A549 treated with CORT108297 at 1 μM for 4 hours (cell line): ENCODE data around the gene TNFSF13. TPM values are rescaled to one million over a fixed set of nuclear protein-coding genes. Genes with fewer than 3 reads are reported as not detected.

Source experiments
- total RNA-seq: library from RNA; stranded (reverse); fragments of 200-300 nt; extraction: Qiagen RNA extraction; gene quantifications from 5 replicates; pipeline ENCODE4 v1.2.3, GENCODE V29; 2022

TNFSF13 gene, protein sequence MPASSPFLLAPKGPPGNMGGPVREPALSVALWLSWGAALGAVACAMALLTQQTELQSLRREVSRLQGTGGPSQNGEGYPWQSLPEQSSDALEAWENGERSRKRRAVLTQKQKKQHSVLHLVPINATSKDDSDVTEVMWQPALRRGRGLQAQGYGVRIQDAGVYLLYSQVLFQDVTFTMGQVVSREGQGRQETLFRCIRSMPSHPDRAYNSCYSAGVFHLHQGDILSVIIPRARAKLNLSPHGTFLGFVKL
- total RNA-seq = 0.61 to 0.79 TPM (median 0.68 TPM) in 5 replicates

GRCh38 chr17:7558544-7559319 is at the start of gene TNFSF13:
Gene TNFSF13 (plus strand): TSS chr17:7558750. CDS start chr17:7559040, 290 bp downstream.

DNA sequence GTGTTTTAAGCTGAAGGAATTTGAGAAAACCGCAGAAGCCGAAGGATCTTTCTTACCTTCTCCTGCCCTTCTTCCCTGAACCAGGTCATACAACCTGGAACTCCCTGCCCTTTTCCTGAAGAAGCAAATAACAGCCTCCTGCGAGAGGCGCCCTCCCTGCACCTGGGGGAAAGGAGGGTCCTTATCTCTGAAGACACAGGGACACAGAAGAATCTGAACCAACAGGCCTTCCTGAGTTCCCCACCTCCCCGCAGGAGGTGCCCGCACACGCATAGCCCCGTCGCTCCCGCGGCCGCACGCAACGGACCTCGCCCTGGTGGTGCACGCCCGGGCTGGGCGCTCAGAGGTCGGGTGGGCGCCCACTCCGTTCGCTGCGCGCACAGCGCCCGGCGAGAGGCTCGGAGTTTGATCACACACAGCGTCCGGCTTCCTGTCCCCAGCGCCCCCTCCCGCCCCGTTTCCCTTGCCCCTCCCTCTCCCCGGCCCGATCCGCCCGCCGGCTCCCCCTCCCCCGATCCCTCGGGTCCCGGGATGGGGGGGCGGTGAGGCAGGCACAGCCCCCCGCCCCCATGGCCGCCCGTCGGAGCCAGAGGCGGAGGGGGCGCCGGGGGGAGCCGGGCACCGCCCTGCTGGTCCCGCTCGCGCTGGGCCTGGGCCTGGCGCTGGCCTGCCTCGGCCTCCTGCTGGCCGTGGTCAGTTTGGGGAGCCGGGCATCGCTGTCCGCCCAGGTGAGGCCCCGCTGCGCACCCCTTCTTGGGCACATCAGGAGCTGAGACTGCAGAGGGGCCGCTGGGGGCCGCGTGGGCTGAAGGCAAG is 9.8 kb upstream of the TNFSF13 start, which contains the start of gene TNFSF12:
TNFSF12 (plus strand) TSS at position 474 of the 816 bp plus-strand sequence; CDS start at position 570, 96 bp downstream.

GRCh38 chr17:7561589-7562207 is 3.1 kb downstream of the TNFSF13 start, which contains the start of gene SENP3:
Gene SENP3 (plus strand): TSS chr17:7561919. CDS start chr17:7563077, 1,158 bp downstream.

GRCh38 chr17:7579001-7579833 is 20.7 kb downstream of the TNFSF13 start, which contains the start of gene CD68:
Gene CD68 (plus strand): TSS chr17:7579638. CDS start chr17:7579678, 40 bp downstream.

DNA sequence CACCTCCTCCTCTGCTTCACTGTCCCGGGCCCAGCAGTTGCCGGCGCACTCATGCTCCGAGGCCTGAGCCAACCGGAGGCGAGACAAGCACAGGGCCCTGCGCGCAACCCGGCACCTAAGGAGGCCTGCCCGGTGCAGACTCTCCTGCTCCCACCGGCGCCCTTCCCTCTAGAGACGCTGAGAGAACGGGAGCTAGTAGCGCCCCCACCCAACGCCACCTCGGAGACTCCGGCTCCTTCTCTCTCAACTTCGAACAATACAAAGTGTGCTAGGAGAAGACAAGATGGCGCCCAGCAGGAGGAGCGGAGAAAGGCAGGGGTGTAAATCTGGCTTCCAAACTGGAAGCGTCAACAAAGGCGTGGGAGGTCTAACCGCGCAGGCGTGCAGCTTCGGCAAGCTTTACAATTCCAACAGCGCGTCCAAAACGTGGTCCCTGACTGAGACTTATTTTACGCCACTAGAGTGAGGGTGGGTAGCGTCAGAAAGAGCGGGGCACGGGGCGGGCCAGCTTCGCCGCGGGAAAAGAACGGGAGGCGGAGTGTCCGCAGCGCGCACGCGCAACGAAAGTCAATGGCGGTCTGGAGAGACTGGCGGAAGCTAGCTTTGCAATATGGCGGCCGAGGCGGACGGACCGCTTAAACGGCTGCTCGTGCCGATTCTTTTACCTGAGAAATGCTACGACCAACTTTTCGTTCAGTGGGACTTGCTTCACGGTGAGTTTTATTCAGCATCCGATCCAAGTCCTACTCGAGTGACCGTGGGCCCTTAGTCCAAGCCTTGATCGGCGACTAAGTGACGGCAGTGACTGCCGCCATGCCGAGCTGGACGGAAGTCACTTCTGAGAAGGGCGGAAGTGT is 24.9 kb downstream of the TNFSF13 start, which contains the start of gene MPDU1:
MPDU1 (plus strand) TSS at position 600 of the 857 bp plus-strand sequence; CDS start at position 611, 11 bp downstream.

DNA sequence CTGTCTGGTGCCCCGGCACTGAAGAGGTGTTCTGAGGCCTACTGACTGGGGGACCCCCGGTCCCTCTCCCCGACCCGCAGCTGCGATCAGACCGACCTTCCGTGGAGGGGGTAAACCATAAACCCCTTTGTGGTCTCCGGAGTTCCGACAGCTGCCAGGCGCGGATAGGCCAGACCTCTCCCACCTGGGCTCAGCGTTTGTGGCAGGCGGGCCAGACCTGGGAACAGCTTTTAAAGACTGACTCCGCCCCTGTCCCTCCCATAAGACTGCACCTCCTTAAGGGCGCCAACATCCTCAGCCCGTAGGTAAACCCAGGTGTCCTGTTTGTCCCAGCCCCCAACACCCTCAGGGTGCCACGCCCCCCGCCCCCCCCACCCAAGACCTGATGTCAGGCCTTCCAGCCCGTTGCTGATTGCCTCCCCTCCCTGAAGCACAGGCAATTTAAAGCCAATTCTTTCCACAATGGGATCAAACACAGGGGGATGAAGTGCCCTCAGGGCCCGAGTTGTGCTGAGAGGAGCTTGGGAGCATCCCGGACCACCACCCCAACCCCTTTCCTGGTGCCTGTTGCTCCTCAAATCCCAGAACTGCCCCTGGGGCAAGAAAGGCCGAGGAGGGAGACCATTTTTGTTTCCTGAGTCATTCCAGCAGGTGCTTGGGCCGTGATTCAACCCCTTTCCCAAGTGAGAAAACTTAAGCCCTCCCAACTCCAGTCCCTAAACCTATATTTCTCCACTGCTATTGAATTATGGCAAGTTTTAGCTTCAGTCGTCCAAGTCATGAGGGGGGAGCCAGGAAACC is 31.5 kb downstream of the TNFSF13 start, which contains the start of gene SOX15:
SOX15 (minus strand) TSS at position 204 of the 801 bp plus-strand sequence. CDS start 418 bp downstream, outside the sequence.

Other genes with a start within 250 kb of the TNFSF13 start
- 88.2 to 105 TPM (median 103 TPM) in 5 replicates for gene GPS2, start 243.4 kb upstream of the TNFSF13 start, total RNA-seq
- 22.9 to 38.3 TPM (median 34.9 TPM) in 5 replicates for gene NEURL4, start 229.4 kb upstream of the TNFSF13 start, total RNA-seq
- gene ACAP1, start 222.2 kb upstream of the TNFSF13 start, total RNA-seq = 0.48 to 5.1 TPM (median 4.2 TPM) in 5 replicates
- gene KCTD11, start 206.6 kb upstream of the TNFSF13 start, total RNA-seq = 11.8 to 15.9 TPM (median 13.7 TPM) in 5 replicates
- not detected in 5 replicates for gene TMEM95, start 203.6 kb upstream of the TNFSF13 start, total RNA-seq
- gene TNK1, start 177.7 kb upstream of the TNFSF13 start, total RNA-seq = 1.3 to 2.0 TPM (median 1.7 TPM) in 5 replicates
- gene PLSCR3, start 164.2 kb upstream of the TNFSF13 start, total RNA-seq = 37.4 to 45.9 TPM (median 43.5 TPM) in 5 replicates
- 177 to 231 TPM (median 209 TPM) in 5 replicates for gene TMEM256, start 154.7 kb upstream of the TNFSF13 start, total RNA-seq
- gene NLGN2, start 150.9 kb upstream of the TNFSF13 start, total RNA-seq = 12.1 to 21.2 TPM (median 19.3 TPM) in 5 replicates
- gene SPEM1, start 138.4 kb upstream of the TNFSF13 start, total RNA-seq = 0.13 TPM in 1 of 5 replicates, not detected in the others
- 0.05 to 0.10 TPM (median 0.08 TPM) in 4 of 5 replicates, not detected in the other for gene SPEM2, start 133.1 kb upstream of the TNFSF13 start, total RNA-seq
- gene SPEM3, start 129.9 kb upstream of the TNFSF13 start, total RNA-seq = 0.04 to 0.06 TPM in 2 of 5 replicates, not detected in the others
- 11.2 to 15.4 TPM (median 13.9 TPM) in 5 replicates for gene TMEM102, start 123.3 kb upstream of the TNFSF13 start, total RNA-seq
- gene FGF11, start 119.2 kb upstream of the TNFSF13 start, total RNA-seq = 0.92 to 1.6 TPM (median 1.4 TPM) in 5 replicates
- gene CHRNB1, start 113.7 kb upstream of the TNFSF13 start, total RNA-seq = 5.2 to 9.8 TPM (median 8.8 TPM) in 5 replicates
- gene ZBTB4, start 79.1 kb upstream of the TNFSF13 start, total RNA-seq = 19.8 to 26.8 TPM (median 24.2 TPM) in 5 replicates
- gene SLC35G6, start 77.3 kb upstream of the TNFSF13 start, total RNA-seq = not detected in 5 replicates
- gene POLR2A, start 74.4 kb upstream of the TNFSF13 start, total RNA-seq = 65.7 to 84.9 TPM (median 82.6 TPM) in 5 replicates
- 9.8 to 14.0 TPM (median 12.8 TPM) in 5 replicates for gene TNFSF12, start 9.7 kb upstream of the TNFSF13 start, total RNA-seq
- gene SENP3, start 3.2 kb downstream of the TNFSF13 start, total RNA-seq = 97.6 to 109 TPM (median 105 TPM) in 5 replicates
- 30.8 to 38.1 TPM (median 35.8 TPM) in 5 replicates for gene CD68, start 20.9 kb downstream of the TNFSF13 start, total RNA-seq
- 112 to 141 TPM (median 120 TPM) in 5 replicates for gene MPDU1, start 25.1 kb downstream of the TNFSF13 start, total RNA-seq
- 0.33 to 0.44 TPM (median 0.41 TPM) in 4 of 5 replicates, not detected in the other for gene SOX15, start 31.3 kb downstream of the TNFSF13 start, total RNA-seq
- gene FXR2, start 56.1 kb downstream of the TNFSF13 start, total RNA-seq = 51.9 to 64.2 TPM (median 60.4 TPM) in 5 replicates
- 64.3 to 90.5 TPM (median 85.4 TPM) in 5 replicates for gene SAT2, start 69.1 kb downstream of the TNFSF13 start, total RNA-seq
- gene SHBG, start 71.4 kb downstream of the TNFSF13 start, total RNA-seq = 0.35 to 1.0 TPM (median 0.66 TPM) in 5 replicates
- 0.14 to 0.40 TPM (median 0.21 TPM) in 5 replicates for gene ATP1B2, start 92.2 kb downstream of the TNFSF13 start, total RNA-seq
- gene TP53, start 128.7 kb downstream of the TNFSF13 start, total RNA-seq = 49.0 to 53.9 TPM (median 51.0 TPM) in 5 replicates
- gene WRAP53, start 129.7 kb downstream of the TNFSF13 start, total RNA-seq = 33.2 to 50.4 TPM (median 45.9 TPM) in 5 replicates
- 1.1 to 1.6 TPM (median 1.5 TPM) in 5 replicates for gene EFNB3, start 146.5 kb downstream of the TNFSF13 start, total RNA-seq
- 0.01 to 0.05 TPM (median 0.01 TPM) in 3 of 5 replicates, not detected in the others for gene DNAH2, start 159.0 kb downstream of the TNFSF13 start, total RNA-seq